Activated CD4-positive, CD25-positive, alpha-beta regulatory T cell treated with anti-CD3 and anti-CD28 coated beads, Interleukin-2, amount 50 U/mL, for 72 hours (primary cell): ENCODE results near the gene GCNT2.
A peak's percentile ranks its signal among the peaks of the same experiment; 100 is the strongest.
"Not testable (repeated sequence)": the region's sequence is repeated elsewhere in the genome, so short reads cannot be mapped to it uniquely, and the experiment has no call there.

Experiments used
- DNase-seq: peaks from one replicate; pipeline ENCODE4 v3.0.0; 2021

Gene GCNT2

GRCh38 chr6:10514049-10514780, 6.9 kb upstream of the GCNT2 start:
- no peak for DNase-seq

GRCh38 chr6:10516953-10517352, 4.2 kb upstream of the GCNT2 start:
- DNase-seq: no peak

GRCh38 chr6:10518557-10519407, 2.4 kb upstream of the GCNT2 start:
- DNase-seq: no peak

- DNase-seq: not testable (repeated sequence)
Observed at GRCh38 chr6:10519408-10519697, 1.8 kb upstream of the GCNT2 start.

- DNase-seq: no peak
Observed at GRCh38 chr6:10520468-10520867, 683 bp upstream of the GCNT2 start.

GRCh38 chr6:10522929-10523573, 1.9 kb downstream of the GCNT2 start:
- DNase-seq: no peak

- DNase-seq: no peak
Observed at GRCh38 chr6:10526156-10526555, 5.0 kb downstream of the GCNT2 start.

- DNase-seq: peak; percentile 34
Observed at GRCh38 chr6:10528158-10528981, 7.2 kb downstream of the GCNT2 start.

- no peak for DNase-seq
Observed at GRCh38 chr6:10529231-10529801, 8.2 kb downstream of the GCNT2 start.

- DNase-seq: not testable (repeated sequence)
Observed at GRCh38 chr6:10529828-10530374, 8.8 kb downstream of the GCNT2 start.

GRCh38 chr6:10531503-10531902, 10.4 kb downstream of the GCNT2 start:
- no peak for DNase-seq

GRCh38 chr6:10531942-10532341, 10.8 kb downstream of the GCNT2 start:
- DNase-seq: no peak

- DNase-seq: no peak
Observed at GRCh38 chr6:10532392-10532791, 11.2 kb downstream of the GCNT2 start.

GRCh38 chr6:10534419-10534762, 13.2 kb downstream of the GCNT2 start:
- no peak for DNase-seq

GRCh38 chr6:10535193-10535592, 14.0 kb downstream of the GCNT2 start:
- no peak for DNase-seq

- DNase-seq: no peak
Observed at GRCh38 chr6:10537726-10538125, 16.6 kb downstream of the GCNT2 start.

- no peak for DNase-seq
Observed at GRCh38 chr6:10540073-10540746, 19.1 kb downstream of the GCNT2 start.

GRCh38 chr6:10541591-10541990, 20.4 kb downstream of the GCNT2 start:
- DNase-seq: no peak

- DNase-seq: no peak
Observed at GRCh38 chr6:10542213-10542612, 21.1 kb downstream of the GCNT2 start.

GRCh38 chr6:10543488-10543887, 22.3 kb downstream of the GCNT2 start:
- no peak for DNase-seq

GRCh38 chr6:10545482-10545881, 24.3 kb downstream of the GCNT2 start:
- DNase-seq: no peak

- no peak for DNase-seq
Observed at GRCh38 chr6:10547809-10548208, 26.7 kb downstream of the GCNT2 start.
